ENCODE results near the gene RPLP1.
A peak's percentile ranks its signal among the peaks of the same experiment; 100 is the strongest.

The RPLP1 gene

DNA sequence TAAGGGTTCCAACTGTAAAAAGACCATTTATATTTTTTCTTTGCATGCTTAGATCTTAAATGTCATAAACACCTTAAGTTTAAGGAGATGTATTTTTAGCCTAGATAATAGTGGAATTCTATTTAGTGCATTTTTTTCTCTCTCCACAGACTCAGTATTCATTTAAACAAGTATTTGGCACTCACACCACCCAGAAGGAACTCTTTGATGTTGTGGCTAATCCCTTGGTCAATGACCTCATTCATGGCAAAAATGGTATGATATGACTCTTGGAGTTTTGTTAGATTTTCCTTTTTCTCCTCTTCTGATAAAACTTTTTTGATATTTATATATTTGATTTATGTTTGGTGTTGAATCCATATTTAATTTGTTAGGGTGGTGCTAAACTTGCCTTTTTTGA, 31.1 kb upstream of the RPLP1 start:
- DNase-seq (ENCODE audit: low read depth): no peak
- TF ChIP-seq, protein P1, sequence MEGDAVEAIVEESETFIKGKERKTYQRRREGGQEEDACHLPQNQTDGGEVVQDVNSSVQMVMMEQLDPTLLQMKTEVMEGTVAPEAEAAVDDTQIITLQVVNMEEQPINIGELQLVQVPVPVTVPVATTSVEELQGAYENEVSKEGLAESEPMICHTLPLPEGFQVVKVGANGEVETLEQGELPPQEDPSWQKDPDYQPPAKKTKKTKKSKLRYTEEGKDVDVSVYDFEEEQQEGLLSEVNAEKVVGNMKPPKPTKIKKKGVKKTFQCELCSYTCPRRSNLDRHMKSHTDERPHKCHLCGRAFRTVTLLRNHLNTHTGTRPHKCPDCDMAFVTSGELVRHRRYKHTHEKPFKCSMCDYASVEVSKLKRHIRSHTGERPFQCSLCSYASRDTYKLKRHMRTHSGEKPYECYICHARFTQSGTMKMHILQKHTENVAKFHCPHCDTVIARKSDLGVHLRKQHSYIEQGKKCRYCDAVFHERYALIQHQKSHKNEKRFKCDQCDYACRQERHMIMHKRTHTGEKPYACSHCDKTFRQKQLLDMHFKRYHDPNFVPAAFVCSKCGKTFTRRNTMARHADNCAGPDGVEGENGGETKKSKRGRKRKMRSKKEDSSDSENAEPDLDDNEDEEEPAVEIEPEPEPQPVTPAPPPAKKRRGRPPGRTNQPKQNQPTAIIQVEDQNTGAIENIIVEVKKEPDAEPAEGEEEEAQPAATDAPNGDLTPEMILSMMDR (IDR thresholded peaks at IDR 0.05; ENCODE audit: low read length, missing control alignments): no peak
- H3K4me3 ChIP-seq (replicated peaks; ENCODE audit: low read depth, low read length): no peak overlapping the region

DNA sequence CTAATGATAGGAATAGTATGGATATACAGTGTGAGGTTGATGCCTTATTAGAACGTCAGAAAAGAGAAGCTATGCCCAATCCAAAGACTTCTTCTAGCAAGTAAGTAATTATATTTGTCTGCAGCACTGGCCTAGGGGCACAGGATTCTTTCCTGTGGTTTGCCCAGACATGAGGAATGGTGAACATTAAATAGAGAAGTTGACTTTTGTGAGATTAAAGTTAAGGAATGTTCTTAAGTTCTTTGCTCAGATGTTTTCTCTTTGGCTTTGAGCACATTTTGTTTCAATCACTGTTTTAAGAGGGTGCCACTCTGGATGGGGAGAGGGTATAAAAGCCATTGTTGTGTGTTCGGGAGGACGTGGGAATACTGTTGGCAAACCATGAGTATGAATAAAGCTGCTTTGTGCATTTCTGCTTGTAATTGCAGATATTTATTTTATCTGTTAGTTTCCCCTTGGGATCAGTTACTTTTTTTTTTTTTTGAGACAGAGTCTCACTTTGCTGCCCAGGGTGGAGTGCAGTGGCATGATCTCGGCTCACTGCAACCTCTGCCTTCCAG, 30.2 kb upstream of the RPLP1 start:
- no peak for DNase-seq (ENCODE audit: low read depth)
- TF ChIP-seq, protein P1 (IDR thresholded peaks at IDR 0.05; ENCODE audit: low read length, missing control alignments): no peak
- no peak overlapping the region for H3K4me3 ChIP-seq (replicated peaks; ENCODE audit: low read depth, low read length)

DNA sequence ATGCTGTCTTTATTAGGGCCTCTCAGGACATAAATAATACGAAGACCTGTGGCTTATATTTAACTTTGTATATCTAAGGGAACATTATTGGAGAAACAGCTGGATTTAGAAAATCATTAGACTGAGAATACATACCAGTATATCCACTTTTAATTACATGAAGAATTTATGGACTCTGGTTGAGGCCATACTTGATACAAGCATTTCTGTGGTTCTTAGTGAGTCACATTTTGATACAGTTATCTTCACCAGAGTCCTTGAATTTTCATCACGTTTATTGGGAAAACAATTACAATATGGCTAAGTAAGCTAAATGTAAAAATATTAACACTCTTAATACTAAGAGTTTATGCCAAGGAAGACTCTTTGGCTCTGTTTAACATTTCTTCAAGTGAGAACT, 28.6 kb upstream of the RPLP1 start:
- H3K4me3 ChIP-seq (replicated peaks; ENCODE audit: low read depth, low read length): no peak overlapping the region
- DNase-seq (ENCODE audit: low read depth): peak; percentile 15
- TF ChIP-seq, protein P1 (IDR thresholded peaks at IDR 0.05; ENCODE audit: low read length, missing control alignments): no peak

DNA sequence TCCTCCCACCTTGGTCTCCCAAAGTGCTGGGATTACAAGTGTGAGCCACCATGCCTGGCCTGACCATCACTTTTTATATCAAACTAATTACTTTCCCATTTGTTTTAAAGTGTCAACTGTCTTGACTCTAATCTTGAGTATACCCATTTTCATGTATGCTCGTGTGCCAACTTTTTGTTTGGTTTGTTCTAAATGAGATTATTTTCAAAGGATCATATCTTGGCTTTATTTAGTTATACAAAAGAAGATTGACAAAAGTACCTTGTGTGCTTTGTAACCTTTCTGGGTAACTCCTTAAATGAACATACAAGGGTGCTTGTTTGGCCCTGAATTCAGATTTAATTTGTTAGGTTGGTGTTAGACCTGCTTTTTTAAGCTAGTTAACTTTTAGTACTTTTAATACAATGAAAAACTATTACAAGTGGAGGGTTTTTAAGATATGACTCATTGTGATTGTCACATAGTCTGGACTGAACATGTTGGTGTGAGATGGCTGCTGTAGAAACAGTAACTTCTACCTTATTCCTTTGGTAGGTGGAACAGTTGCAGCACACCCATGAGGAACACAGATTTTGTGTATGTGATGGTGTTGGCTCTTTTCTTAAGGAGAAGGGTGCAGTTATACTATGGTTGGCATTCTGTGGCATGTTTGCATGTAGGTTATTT, 27.7 kb upstream of the RPLP1 start:
- DNase-seq (ENCODE audit: low read depth): peak; percentile 16
- TF ChIP-seq, protein P1 (IDR thresholded peaks at IDR 0.05; ENCODE audit: low read length, missing control alignments): no peak
- no peak overlapping the region for H3K4me3 ChIP-seq (replicated peaks; ENCODE audit: low read depth, low read length)

DNA sequence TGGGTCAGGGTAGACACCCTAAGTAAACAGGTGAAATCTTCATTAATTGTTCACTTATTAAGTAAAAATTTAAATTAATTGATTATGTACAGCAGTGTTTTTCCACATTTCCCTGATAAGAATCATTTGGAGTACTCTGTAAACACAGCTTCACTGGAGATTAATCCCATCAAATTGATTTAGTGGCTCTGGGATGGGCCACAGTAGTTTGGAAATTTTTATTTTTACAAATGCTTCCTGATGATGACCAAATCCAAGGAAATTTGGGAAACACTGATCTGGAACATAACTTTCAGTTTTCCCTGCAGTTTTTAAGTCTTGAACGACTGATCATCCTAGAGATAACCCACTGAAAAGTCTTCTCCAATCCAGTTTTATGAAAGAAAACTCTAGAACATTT, 18.8 kb upstream of the RPLP1 start:
- DNase-seq (ENCODE audit: low read depth): no peak
- H3K4me3 ChIP-seq (replicated peaks; ENCODE audit: low read depth, low read length): no peak overlapping the region
- TF ChIP-seq, protein P1 (IDR thresholded peaks at IDR 0.05; ENCODE audit: low read length, missing control alignments): no peak

DNA sequence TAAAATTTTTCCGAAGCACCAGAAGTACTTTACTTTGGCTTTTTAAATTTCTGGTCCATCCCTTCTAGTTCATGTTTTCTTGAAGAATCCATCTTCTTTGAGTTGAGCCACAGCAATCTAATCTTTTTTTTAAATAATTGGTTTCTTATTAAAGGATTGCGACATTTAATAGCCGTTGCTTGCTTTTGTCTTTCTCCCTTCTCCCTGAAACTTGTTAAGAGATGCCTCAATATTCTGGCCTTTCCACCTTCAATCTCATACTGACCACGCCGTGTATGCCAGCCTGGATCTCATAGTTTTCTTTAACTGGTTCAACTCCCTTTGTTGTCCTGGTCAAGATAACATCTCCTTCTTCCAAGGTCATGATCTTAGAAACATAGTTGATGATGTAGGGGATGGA, 18.4 kb upstream of the RPLP1 start:
- DNase-seq (ENCODE audit: low read depth): no peak
- no peak overlapping the region for H3K4me3 ChIP-seq (replicated peaks; ENCODE audit: low read depth, low read length)
- TF ChIP-seq, protein P1 (IDR thresholded peaks at IDR 0.05; ENCODE audit: low read length, missing control alignments): no peak

DNA sequence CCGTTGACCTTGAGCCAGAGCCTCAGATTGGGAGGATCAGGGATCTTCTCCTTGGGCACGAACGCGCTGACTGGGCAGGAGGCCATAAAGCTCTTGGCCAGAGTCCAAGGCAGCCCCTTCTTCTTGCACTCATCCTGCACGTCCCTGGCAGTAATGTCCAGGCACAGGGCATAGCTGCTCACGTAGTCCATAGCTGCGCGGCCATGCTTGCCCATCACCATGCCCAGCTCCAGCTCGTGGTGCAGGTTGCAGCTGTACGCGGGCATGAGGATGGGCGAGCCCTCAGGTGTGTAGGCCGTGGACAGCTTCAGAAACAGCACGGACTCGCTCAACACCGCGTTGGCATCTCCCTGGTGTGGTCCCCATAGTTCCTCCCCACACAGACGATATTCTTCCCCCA, 17.9 kb upstream of the RPLP1 start:
- DNase-seq (ENCODE audit: low read depth): no peak
- TF ChIP-seq, protein P1 (IDR thresholded peaks at IDR 0.05; ENCODE audit: low read length, missing control alignments): no peak
- H3K4me3 ChIP-seq (replicated peaks; ENCODE audit: low read depth, low read length): no peak overlapping the region

Data from fibroblast of pulmonary artery (primary cell).